K562 (cell line): ENCODE results near the gene XIRP2. TPM values are rescaled to one million over a fixed set of nuclear protein-coding genes. Genes with fewer than 3 reads are reported as not detected.

Experiments used
- ATAC-seq: fragments of 200-7000 bp; cut with Tn5 transposase; 3 replicates; pipeline ENCODE4 v1.9.1; 2020; ENCODE audit warnings: moderate library complexity
- BruUV-seq: library from RNA; stranded (reverse); fragments of 400-500 nt; replicated peaks from 2 replicates; lab custom pipeline; 2021; lab: Mats Ljungman, UMichigan
- CTCF ChIA-PET: fragments of 300-600 bp; formaldehyde crosslinking; extraction: SDS; loops from one replicate; lab custom pipeline; 2021; ENCODE audit warnings: low intra/inter-chr PET ratio; lab: Yijun Ruan, JAX
- POLR2A ChIA-PET: fragments of 300-600, 350-650 bp; sonication (Branson Sonifier 250); formaldehyde crosslinking; extraction: SDS; loops from one replicate; lab custom pipeline; 2021; ENCODE audit warnings: antibody characterized with exemption, inconsistent platforms; lab: Yijun Ruan, JAX
- DNase-seq, 4 experiments: peaks; one replicate each; pipeline versions ENCODE4 v3.0.0 to v3.0.0-alpha.2; 2011 to 2018; ENCODE audit warnings: low spot score in 3 of 4, mixed read lengths in 3 of 4; ENCODE audit errors: extremely low read depth in 1 of 4
- FAIRE-seq: peaks from 2 replicates; lab custom pipeline; 2011; peaks lifted over from hg19 to GRCh38; lab: Jason Lieb, UNC
- H2AFZ ChIP-seq: 2 replicates; pipeline ENCODE4 v1.6.0; 2011; ENCODE audit warnings: low read depth, low read length, control low read depth, inconsistent platforms
- H3K27ac ChIP-seq: fragments of 200-600 bp; 3 replicates; pipeline ENCODE4 v1.8.0; 2011; ENCODE audit warnings: low read depth, mild to moderate bottlenecking, control low read depth, inconsistent platforms, low read length, moderate library complexity, mixed read lengths; ENCODE audit errors: extremely low read depth
- H3K27me3 ChIP-seq, 2 experiments: fragments of 300-600 bp in 1 of 2; 2 replicates in 1 of 2; 3 replicates in 1 of 2; pipeline versions ENCODE4 v1.6.0 to v1.8.0; 2011; ENCODE audit warnings: inconsistent platforms in 2 of 2, low read length in 2 of 2, mild to moderate bottlenecking in 1 of 2, mixed read lengths in 1 of 2, moderate library complexity in 1 of 2; ENCODE audit not compliant: control insufficient read depth in 2 of 2, insufficient read depth in 2 of 2
- H3K36me3 ChIP-seq: fragments of 300-600 bp; 3 replicates; pipeline ENCODE4 v1.8.0; 2011; ENCODE audit warnings: mild to moderate bottlenecking, low read length, inconsistent platforms; ENCODE audit not compliant: control insufficient read depth, insufficient read depth
- H3K4me1 ChIP-seq, 2 experiments: fragments of 200-600 bp in 1 of 2; replicated peaks in 1 of 2; 2 replicates in 1 of 2; 3 replicates in 1 of 2; pipeline versions ENCODE4 v1.5.1 to v1.8.0; 2011; ENCODE audit warnings: inconsistent platforms in 2 of 2, low read length in 2 of 2, mild to moderate bottlenecking in 1 of 2, mixed read lengths in 1 of 2, moderate library complexity in 1 of 2; ENCODE audit not compliant: control insufficient read depth in 2 of 2, insufficient read depth in 2 of 2
- H3K4me2 ChIP-seq: 2 replicates; pipeline ENCODE4 v1.6.1; 2011; ENCODE audit warnings: low read length, control low read depth, inconsistent platforms, mixed read lengths; ENCODE audit not compliant: insufficient read depth
- H3K4me3 ChIP-seq: fragments of 200-600 bp; sonication (generic), shearing (Covaris generic); 2 replicates; pipeline ENCODE4 v1.5.1; 2016; ENCODE audit warnings: control low read depth, inconsistent platforms
- H3K79me2 ChIP-seq: fragments of 200-600 bp; 3 replicates; pipeline ENCODE4 v1.8.0; 2011; ENCODE audit warnings: low read length, inconsistent platforms; ENCODE audit not compliant: control insufficient read depth, insufficient read depth
- H3K9ac ChIP-seq, 2 experiments: 2 replicates each; pipeline versions ENCODE4 v1.6.0 to v1.6.1; 2011; ENCODE audit warnings: low read depth in 2 of 2, low read length in 2 of 2, control low read depth in 1 of 2, inconsistent platforms in 1 of 2, mild to moderate bottlenecking in 1 of 2, mixed read lengths in 1 of 2; ENCODE audit not compliant: insufficient read depth in 1 of 2
- H3K9me1 ChIP-seq: one replicate; pipeline ENCODE4 v1.6.0; 2011; ENCODE audit warnings: inconsistent platforms, mild to moderate bottlenecking, low read length, moderate library complexity; ENCODE audit not compliant: control insufficient read depth, insufficient read depth
- H3K9me3 ChIP-seq: replicated peaks from 2 replicates; pipeline ENCODE4 v1.5.1; 2011; ENCODE audit warnings: low read depth, low read length, inconsistent platforms; ENCODE audit not compliant: control insufficient read depth, insufficient read depth
- H4K20me1 ChIP-seq: replicated peaks from 2 replicates; pipeline ENCODE4 v1.6.1; 2011; ENCODE audit warnings: low read length, inconsistent platforms, mixed read lengths; ENCODE audit not compliant: control insufficient read depth, insufficient read depth
- ARHGAP35 ChIP-seq: fragments of 450-650 bp; IDR thresholded peaks from 2 replicates; pipeline ENCODE4 v1.6.1; 2018; ENCODE audit not compliant: partially characterized antibody
- BCOR ChIP-seq: fragments of 450-650 bp; IDR thresholded peaks from 2 replicates; pipeline ENCODE4 v1.6.1; 2016
- CBFA2T2 ChIP-seq: fragments of 450-650 bp; conservative IDR thresholded peaks from 2 replicates; pipeline ENCODE4 v1.6.1; 2017; ENCODE audit warnings: mild to moderate bottlenecking
- DIDO1 ChIP-seq: fragments of 450-650 bp; IDR thresholded peaks from 2 replicates; pipeline ENCODE4 v1.6.1; 2016; ENCODE audit warnings: low read depth, missing biosample characterization, missing genetic modification characterization
- E2F5 ChIP-seq: sonication (generic); formaldehyde crosslinking; IDR thresholded peaks from 2 replicates; pipeline ENCODE4 v1.8.0; 2022; ENCODE audit warnings: mild to moderate bottlenecking, missing genetic modification reagents
- HNRNPK ChIP-seq: fragments of 200-400 bp; formaldehyde crosslinking; IDR thresholded peaks from one replicate; pipeline ENCODE4 v1.6.1; 2018; ENCODE audit warnings: mild to moderate bottlenecking, low read depth, low read length; ENCODE audit not compliant: poor library complexity, severe bottlenecking
- KDM2B ChIP-seq: fragments of 250-450 bp; sonication (Bioruptor Pico); IDR thresholded peaks from 2 replicates; pipeline ENCODE4 v1.8.0; 2021; ENCODE audit warnings: mild to moderate bottlenecking, moderate library complexity
- NR2C1 ChIP-seq, 2 experiments: fragments of 450-650 bp; IDR thresholded peaks; 2 replicates each; pipeline ENCODE4 v1.6.1; 2017; ENCODE audit warnings: mild to moderate bottlenecking in 2 of 2, antibody characterized with exemption in 1 of 2, inconsistent platforms in 1 of 2, missing compliant biosample characterization in 1 of 2, missing genetic modification characterization in 1 of 2
- RBM14 ChIP-seq: fragments of 200-400 bp; formaldehyde crosslinking; IDR thresholded peaks from 2 replicates; pipeline ENCODE4 v1.6.1; 2018; ENCODE audit warnings: low read depth, mild to moderate bottlenecking, low read length, moderate library complexity, borderline replicate concordance; ENCODE audit not compliant: insufficient read depth
- RREB1 ChIP-seq: fragments of 250-450 bp; sonication (Bioruptor Pico); IDR thresholded peaks from 2 replicates; pipeline ENCODE4 v1.4.0; 2020
- ZBTB17 ChIP-seq: fragments of 450-650 bp; formaldehyde crosslinking; IDR thresholded peaks from 2 replicates; pipeline ENCODE4 v1.4.0; 2020; ENCODE audit warnings: mild to moderate bottlenecking
- WGBS: fragments of 100-300 bp; shearing (Covaris generic); methylation state at CpG from one replicate; pipeline ENCODE4 v1.1.6; 2016; ENCODE audit warnings: low coverage, mixed read lengths; ENCODE audit not compliant: insufficient coverage; ENCODE audit errors: missing lambda C conversion rate; 5-methylcytosine and 5-hydroxymethylcytosine counted together
- in situ Hi-C: fragments of 300-500 bp; cut with MboI; formaldehyde crosslinking; loops from 4 replicates; pipeline ENCODE4 v1.15.0; 2018; ENCODE audit warnings: inconsistent platforms, mixed read lengths
- intact Hi-C: fragments of 100-400 bp; cut with micrococcal nuclease; formaldehyde crosslinking; loops from 2 replicates; pipeline ENCODE4 v1.14.2; 2022
- polyA plus RNA-seq, 8 experiments: library from polyadenylated mRNA; depleted of rRNA in 4 of 8; stranded (reverse) in 5 of 8; unstranded in 3 of 8; fragments of >200 nt; fragmentation: Nextera tagmentation in 2 of 8; fragmentation: Illumina TruSeq in 1 of 8; extraction: Ambion mirVana in 2 of 8; extraction: Trizol in 1 of 8; gene quantifications; 2 replicates each; pipeline versions ENCODE4 v1.2.1 to v1.2.3, GENCODE V29; 2011 to 2014; ENCODE audit warnings: inconsistent platforms in 1 of 8, missing spikeins in 1 of 8
- total RNA-seq, 7 experiments: library from RNA; depleted of rRNA in 6 of 7; stranded (reverse); fragments of >200 nt in 6 of 7; fragmentation: Illumina TruSeq in 2 of 7; extraction: Trizol in 2 of 7; gene quantifications; 2 replicates each; pipeline versions ENCODE4 v1.2.1 to v1.2.3, GENCODE V29; 2011 to 2021; ENCODE audit warnings: low replicate concordance in 1 of 7

The XIRP2 gene
- total and polyA plus RNA-seq, 9 of the 15 experiments (the other 6 are each of a cell fraction or from before 2014, with no cell fraction given): 0.04 to 0.10 (median 0.04) TPM; not detected in 2

GRCh38 chr2:167253025-167253424 is 364.7 kb downstream of the XIRP2 start:
- no peaks in the 10 kb centered on the region for H3K9me1 ChIP-seq
- H3K36me3 ChIP-seq: no peaks in the 10 kb centered on the region
- H3K4me2 ChIP-seq: no peak overlapping the region
- 0% methylated on average over 2 of the region's 2 CpGs for WGBS
- no peaks in the 10 kb centered on the region for H3K27me3 ChIP-seq
- no peak overlapping the region for H2AFZ ChIP-seq
- intact Hi-C loops (no loop called here), in situ Hi-C loops (no loop called here)
- no peaks in the 10 kb centered on the region for H4K20me1 ChIP-seq
- TF ChIP-seq RREB1 (CRISPR knock-in tag) (no peak), NR2C1 (IDR thresholded peaks at IDR 0.05) (no peak), NR2C1 (tag; IDR thresholded peaks at IDR 0.05) (no peak), DIDO1 (tag) (no peak), RBM14 (no peak), BCOR (no peak), HNRNPK (no peak), CBFA2T2 (no peak), KDM2B (no peak), ARHGAP35 (no peak), ZBTB17 (no peak), E2F5 (CRISPR knock-in tag) (no peak)
- H3K79me2 ChIP-seq: no peaks in the 10 kb centered on the region
- H3K9ac ChIP-seq: no peak overlapping the region
- no peak overlapping the region for H3K4me3 ChIP-seq
- CTCF ChIA-PET: no interaction called here
- POLR2A ChIA-PET: no interaction called here
- FAIRE-seq (no peak), DNase-seq (no peak), ATAC-seq (no peak)
- no peaks in the 10 kb centered on the region for H3K9me3 ChIP-seq
- H3K4me1 ChIP-seq: no peaks in the 10 kb centered on the region
- H3K27ac ChIP-seq: no peak overlapping the region
- no TSS peak for BruUV-seq
